H1 (cell line): ENCODE measurements around the gene TRAF6. TPM values are rescaled to one million over a fixed set of nuclear protein-coding genes. Genes with fewer than 3 reads are reported as not detected.

ENCODE experiments used
- GTF2F1 ChIP-seq: IDR thresholded peaks from 2 replicates; pipeline ENCODE4 v1.6.1; 2012; ENCODE audit warnings: low read depth, low read length, improper control_type of control experiment, borderline replicate concordance
- polyA plus RNA-seq, 7 experiments: library from polyadenylated mRNA; depleted of rRNA in 3 of 7; stranded (reverse) in 5 of 7; unstranded in 2 of 7; fragments of >200 nt in 5 of 7; fragments of 200-250 nt in 2 of 7; gene quantifications; 1 replicate in 5 of 7; 2 replicates in 1 of 7; 4 replicates in 1 of 7; pipeline versions ENCODE4 v1.2.1 to v1.2.3, GENCODE V29; 2011 to 2013; ENCODE audit warnings: missing spikeins in 2 of 7, mixed read lengths in 2 of 7
- total RNA-seq: library from RNA; stranded (reverse); fragmentation: NEBNext Ultra II Directional; extraction: Animal tissue kit (Norgen Biotek cat#: 25700); gene quantifications from 2 replicates; pipeline ENCODE4 v1.2.1, GENCODE V29; 2021
- TF ChIP-seq, protein P1 (sequence below), 3 experiments: IDR thresholded peaks; 1 replicate in 2 of 3; 2 replicates in 1 of 3; pipeline versions ENCODE4 v1.5.1 to v1.6.1; 2011; ENCODE audit warnings: low read length in 3 of 3, mild to moderate bottlenecking in 3 of 3, inconsistent platforms in 2 of 3, low read depth in 1 of 3, moderate library complexity in 1 of 3; ENCODE audit not compliant: insufficient read depth in 1 of 3; ENCODE audit errors: control extremely low read depth in 1 of 3

TRAF6 gene
- total and polyA plus RNA-seq, 2 of the 8 experiments (the other 6 are each of a cell fraction or from before 2014, with no cell fraction given), result 4.6 to 8.8 TPM

DNA sequence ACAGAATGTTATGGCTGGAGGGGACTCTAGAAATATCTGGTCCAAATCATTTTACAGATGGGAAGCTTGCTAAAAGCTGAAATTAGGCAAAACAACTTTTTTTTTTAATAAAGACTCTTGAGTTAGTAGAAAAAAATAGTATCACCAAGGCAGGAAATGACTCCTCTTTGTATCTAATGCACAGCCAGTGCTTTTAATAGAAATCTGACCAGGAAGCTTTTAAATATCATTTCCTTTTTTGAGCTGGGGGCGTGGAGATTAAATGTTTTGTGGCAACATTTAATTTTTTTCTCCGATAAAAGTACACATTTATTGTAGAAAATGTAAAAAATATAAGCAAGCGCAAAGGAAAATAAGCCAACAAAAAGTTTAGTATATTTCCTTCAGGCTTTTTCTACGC, 22.5 kb downstream of the TRAF6 start (continued):
- no peak for TF ChIP-seq GTF2F1
- TF ChIP-seq, protein P1, sequence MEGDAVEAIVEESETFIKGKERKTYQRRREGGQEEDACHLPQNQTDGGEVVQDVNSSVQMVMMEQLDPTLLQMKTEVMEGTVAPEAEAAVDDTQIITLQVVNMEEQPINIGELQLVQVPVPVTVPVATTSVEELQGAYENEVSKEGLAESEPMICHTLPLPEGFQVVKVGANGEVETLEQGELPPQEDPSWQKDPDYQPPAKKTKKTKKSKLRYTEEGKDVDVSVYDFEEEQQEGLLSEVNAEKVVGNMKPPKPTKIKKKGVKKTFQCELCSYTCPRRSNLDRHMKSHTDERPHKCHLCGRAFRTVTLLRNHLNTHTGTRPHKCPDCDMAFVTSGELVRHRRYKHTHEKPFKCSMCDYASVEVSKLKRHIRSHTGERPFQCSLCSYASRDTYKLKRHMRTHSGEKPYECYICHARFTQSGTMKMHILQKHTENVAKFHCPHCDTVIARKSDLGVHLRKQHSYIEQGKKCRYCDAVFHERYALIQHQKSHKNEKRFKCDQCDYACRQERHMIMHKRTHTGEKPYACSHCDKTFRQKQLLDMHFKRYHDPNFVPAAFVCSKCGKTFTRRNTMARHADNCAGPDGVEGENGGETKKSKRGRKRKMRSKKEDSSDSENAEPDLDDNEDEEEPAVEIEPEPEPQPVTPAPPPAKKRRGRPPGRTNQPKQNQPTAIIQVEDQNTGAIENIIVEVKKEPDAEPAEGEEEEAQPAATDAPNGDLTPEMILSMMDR (IDR thresholded peaks at IDR 0.05; ENCODE audit: control extremely low read depth in 1 of 3, insufficient read depth in 1 of 3, low read depth in 1 of 3, low read length in 3 of 3), result no peak
